HT1080 (cell line): ENCODE data around the gene CST4. TPM values are rescaled to one million over a fixed set of nuclear protein-coding genes. Genes with fewer than 3 reads are reported as not detected.
"Not testable (repeated sequence)": the region's sequence is repeated elsewhere in the genome, so short reads cannot be mapped to it uniquely, and the experiment has no call there.

Source experiments
- DNase-seq: peaks from one replicate; pipeline ENCODE4 v3.0.0-alpha.2; 2015; ENCODE audit warnings: low read depth
- total RNA-seq: library from RNA; depleted of rRNA; stranded (reverse); fragments of >200 nt; shearing (Covaris generic); gene quantifications from 2 replicates; pipeline ENCODE4 v1.2.3, GENCODE V29; 2014

CST4 gene
- total RNA-seq, 1 experiment from 2014 or later, result not detected

DNA sequence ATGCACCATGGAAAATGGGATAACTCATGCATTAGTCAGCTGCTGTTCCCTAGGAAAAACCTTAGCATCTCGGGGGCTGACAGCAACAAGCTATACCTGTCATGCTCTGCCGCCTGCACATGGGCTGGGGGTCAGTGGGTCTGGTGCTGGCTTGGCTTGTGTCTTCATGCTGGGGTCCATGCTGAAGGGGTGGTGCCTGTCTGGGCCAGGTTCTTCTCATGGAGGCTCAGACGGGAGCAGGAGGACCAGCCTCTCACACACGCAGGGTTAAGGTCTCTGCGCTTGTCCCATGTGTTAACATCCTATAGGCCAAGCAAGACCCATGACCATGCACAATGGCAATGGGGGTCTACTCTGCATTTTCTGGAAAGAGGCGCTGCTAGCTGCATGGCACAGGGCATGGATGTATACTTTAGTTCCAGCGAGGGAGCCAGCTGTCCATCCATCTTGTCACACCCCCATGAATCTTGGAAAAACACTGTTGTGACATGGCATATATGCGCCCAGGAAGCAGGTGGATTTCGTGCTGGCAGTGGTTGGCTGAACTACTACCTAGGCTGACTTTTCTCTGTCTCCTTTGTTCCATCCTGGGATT lies 26.5 kb downstream of the CST4 start:
- DNase-seq, result no peak

DNA sequence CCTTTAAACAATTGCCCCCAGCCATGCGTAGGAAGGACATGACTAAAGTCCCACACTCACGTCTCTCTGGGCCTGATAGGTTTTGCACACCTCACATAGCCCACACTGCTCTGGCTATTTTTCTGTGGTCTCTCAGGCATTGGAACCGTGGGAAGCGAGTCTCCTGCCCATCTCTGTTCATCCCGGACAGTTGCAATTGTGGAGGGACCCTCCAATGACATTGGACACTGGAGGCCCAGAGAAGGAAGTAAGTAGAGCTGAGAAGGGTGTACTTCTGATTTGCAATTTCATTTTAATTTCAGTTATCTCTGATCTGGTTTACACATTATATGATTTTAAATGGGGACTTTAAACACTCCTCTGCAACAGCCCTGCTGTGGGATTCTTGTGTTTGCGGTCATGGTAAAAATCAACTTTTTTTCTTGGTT lies 27.8 kb downstream of the CST4 start:
- no peak for DNase-seq

DNA sequence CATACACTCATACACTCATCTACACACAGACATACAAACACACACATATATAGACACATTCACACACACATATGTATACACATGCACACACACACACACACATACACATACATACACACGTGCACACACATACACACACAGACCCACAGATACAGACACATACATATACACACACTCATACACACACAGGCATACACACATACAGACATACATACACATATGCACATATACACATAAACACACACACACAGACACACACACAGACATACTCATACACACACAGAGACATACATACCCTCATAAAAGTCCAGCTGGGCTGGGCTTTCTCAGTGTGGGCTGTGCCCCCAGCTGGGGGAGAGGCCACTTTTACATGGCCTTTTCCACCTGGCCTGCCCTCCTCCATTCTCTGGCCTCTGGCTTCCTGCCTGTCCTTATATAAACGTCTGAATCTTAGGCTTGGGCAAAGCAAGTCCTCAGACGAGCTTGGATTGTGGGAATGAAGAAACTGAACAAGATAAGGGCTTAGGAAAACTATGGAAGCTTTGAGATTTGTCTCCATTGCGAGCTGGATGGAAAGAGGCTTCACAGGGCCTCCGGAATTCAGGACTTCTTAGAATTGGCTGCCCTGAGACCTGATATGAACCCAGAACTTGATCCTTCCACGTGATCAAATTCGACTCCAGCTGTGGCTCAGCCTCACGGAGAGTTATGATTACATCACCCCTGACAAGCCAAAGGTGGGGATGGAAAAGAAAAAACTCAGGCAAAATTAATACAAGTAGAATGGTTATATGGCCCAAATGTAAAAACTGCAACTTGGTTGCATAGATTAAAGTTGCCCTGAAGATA lies 28.6 kb downstream of the CST4 start:
- DNase-seq, result no peak

DNA sequence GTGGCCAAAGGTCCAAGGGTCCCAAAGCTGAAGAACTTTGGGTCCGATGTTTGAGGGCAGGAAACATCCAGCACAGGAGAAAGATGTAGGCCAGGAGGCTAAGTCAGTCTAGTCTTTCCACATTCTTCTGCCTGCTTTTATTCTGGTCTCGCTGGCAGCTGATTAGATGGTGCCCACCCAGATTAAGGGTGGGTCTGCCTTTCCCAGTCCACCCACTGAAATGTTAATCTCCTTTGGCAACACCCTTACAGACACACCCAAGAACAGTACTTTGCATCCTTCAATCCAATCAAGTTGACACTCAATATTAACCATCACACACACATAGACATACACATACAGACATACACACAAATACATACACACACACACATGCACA lies 29.2 kb downstream of the CST4 start:
- DNase-seq, result not testable (repeated sequence)

DNA sequence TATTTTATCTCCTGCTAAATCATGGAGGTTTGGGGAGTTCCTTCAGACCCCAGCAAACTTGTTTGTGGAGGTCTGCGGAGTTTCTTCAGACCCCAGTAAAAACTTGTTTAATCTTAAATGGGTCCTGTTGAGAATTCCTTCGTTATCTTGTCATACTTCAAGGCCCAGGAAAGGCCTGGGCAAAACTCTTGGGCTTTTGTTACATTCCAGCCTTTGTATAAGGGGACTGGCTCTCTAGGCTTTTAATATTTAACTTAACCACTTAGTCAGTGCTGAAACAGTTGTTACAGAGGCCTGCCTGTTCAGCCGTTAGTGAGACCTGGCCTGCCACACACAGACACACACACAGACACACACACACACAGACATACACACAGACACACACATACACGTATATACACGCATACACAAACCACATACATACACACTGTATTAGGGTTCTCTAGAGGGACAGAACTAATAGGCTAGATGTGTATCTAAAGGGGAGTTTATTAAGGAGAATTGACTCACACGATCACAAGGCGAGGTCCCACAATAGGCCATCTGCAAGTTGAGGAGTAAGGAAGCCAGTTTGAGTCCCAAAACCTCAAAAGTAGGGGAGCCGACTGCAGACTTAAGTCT lies 29.7 kb downstream of the CST4 start:
- DNase-seq, result no peak

DNA sequence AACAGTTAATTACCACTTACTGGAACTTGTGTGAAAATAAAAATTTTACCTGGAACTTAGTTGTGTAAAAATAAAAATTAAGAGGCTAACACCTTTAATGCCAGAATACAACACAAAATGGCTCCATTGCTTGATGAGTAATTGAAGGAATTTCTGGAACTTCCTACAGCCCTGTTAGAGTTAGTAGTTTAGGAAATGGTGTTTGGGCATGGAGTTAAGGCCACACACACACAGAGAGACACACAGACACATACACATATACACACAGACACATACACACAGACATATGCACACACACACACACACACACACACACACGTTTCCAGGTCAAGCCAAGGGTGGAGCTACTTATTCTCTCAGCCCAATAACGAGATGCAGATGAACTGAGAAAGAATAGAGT lies 30.5 kb downstream of the CST4 start:
- DNase-seq, result no peak

DNA sequence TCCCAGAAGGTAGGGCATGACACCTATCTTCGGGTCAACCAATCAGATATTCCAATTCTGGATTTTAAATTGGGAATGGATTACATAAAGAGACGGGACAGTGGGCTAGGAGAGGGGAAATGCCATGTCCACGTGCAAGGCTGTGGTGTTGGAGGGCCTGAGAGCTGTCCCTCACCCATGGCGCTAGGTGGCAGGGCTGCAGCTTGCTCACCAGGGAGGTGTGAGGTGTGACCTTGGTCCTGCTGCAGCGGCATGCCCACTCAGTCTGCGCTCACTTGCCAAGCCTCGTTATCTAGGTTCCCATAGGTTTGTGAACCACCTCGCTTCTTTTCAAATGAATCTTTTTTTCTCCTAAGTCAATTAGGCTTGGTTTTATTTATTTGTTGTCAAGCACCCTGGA lies 31.6 kb downstream of the CST4 start:
- DNase-seq, result no peak

DNA sequence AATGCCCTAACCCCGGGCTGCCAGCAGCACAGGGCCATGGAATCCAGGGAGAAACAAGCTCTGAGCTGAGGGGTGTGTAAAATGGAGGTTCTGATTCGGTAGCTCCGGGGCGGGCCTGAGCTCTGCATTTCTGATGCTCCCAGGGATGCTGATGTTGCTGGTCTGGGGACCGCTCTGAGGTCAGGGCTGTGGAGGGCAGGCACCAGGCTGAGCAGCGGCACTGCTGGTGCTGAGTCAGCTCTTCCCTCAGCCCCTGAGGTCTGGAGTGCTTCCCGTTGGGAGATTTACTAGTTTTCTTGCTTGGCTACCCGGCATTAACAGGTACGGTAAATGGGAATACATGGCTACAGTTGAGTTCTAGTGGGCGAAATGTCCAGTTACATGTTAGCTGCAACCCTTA lies 32.5 kb downstream of the CST4 start:
- no peak for DNase-seq

DNA sequence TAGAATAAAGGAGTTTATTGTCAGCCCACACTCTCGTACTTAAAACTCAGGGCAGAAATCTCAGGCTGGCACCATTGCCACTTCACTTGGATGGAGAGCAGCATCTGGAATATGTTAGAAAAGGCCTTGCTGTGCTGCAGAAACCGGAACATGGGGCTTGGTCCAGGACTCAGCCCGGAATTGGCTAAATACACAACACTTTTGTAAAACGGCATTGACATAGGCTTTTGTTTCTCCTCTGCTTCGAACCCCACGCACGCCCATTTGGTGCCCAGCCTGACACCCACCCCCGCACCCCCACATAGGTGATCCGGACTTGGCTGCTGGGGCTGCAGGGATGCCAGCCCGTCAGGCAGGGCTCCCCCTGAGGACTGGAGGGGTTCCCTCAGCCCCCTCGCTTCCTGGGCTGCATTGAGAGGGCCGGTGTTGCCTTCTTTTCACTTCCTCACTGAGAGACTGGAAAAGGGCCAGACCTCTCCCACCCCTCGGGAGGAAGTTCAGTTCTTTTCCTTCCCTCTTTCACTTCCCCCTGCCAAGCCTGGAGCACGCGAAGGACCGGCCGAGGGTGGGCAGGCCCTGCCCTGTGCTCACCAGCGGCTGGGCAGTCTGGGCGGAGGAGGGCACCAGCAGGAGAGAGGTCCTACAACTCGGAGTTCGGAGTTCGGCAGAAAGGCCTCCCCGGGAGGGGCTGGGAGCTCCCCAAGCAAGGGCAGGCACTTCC lies 33.2 kb downstream of the CST4 start:
- DNase-seq, result no peak

DNA sequence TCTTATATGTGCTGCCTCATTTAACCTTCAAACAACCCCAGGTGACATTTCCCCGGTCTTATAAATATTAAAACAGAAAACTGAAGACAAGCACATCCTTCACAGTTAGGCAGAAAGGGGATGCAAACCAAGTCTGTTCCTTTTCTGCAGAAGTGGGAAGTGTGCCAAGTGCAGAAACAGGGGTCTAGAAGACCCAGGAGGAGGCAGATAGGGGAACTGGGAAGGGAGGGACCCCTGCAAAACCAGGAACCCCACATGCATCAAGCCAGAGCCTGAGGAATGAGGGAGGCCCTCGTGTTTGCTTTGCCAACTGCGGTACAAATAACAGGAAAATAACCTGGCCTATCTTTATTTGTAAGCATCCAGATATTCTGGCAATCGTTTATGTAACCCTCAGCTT lies 34.1 kb downstream of the CST4 start:
- no peak for DNase-seq

DNA sequence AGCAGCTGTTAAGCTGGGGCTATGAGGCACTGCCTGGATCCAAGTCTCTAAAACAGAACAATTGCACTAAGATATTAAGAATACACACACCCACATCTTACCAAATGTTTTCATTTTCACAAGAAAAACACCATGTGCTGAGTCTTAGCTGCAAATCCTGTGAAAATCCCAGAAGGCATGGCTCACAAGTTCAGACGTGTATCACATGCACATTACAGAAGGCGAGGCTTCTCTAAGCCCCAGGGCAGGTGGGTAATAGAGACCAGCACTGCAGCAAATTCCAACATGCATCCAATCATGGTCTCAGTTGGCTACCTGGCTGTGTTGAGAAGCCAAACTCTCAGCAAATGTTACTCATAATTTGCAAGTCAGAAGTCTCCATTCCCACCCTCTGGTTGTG lies 34.8 kb downstream of the CST4 start:
- no peak for DNase-seq

DNA sequence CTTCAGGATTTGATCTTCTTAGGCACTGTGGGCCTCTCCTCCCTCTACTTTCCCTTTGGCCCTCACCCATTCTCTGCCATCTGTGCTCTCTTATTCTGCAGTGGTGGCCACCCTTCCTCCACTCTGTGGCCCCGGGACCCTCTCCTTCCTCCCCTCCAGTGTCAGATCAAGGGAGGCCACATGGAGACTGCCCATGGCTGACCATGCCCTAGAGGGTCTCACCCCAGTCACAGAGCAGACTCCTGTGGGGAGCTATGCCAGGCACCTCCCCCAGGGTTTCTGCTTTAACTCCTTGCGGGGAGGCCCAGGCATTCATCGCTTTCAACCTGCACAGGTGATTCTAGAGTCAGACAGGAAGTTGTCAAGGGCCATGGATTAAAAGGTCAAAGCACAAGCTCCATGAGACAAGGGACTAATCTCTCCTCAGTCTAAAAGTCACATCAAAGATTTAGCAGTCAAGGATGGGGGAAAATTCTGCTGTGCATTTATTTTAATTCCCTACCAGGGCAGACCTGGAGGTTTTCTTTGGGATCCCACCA lies 35.4 kb downstream of the CST4 start:
- DNase-seq, result no peak

DNA sequence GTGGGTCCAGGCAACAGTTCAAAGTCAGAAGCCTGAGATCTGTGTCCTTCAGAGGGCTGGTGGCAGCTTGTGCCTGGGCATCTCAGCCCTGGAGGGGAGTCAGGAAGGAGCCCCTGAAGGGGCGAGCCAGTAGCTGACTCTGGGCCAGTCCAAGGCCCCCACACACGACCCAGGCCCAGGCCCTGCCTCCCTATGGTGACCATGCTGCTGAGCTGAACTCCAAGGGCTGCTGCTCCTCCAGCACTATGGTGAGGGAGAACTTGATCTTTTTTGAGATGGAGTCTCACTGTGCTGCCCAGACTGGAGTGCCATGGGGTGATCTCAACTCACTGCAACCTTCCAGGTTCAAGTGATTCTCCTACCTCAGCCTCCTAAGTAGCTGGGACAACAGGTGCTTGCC lies 35.9 kb downstream of the CST4 start:
- no peak for DNase-seq

DNA sequence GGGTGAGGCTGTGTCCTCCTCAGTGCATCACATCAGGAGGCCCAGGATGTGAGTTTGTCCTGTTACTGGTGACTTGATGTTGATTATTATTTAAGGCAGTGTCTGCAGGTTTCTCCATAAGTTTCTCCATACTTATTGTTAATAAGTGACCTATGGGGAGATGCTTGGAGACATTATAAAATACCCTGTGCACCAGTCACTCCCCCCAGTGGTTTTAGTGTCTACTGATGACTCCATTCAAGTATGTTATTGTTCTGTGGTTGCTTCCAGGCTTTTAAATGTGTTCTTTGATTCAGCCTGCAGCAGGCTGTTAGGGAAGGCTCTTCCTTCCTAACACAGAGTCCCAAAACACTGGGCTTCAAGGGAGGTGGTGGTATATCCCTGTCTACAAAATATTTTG lies 36.5 kb downstream of the CST4 start:
- DNase-seq, result peak; percentile 37

DNA sequence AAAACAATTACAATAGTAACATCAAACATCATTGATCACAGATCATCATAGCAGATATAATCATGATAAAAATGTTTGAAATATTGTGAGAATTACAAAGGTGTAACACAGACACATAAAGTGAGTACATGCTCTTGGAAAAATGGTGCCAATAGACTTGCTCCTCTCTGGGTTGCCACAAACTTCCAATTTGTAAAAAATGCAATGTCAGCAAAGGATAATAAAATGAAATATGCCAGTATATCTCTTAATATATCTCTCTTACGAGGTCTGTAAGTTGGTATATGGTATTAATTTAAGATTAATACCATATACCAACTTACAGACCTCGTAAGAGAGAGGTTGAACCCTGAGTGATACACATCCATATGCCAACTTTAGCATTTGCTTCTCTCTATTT lies 37.7 kb downstream of the CST4 start:
- DNase-seq, result no peak

DNA sequence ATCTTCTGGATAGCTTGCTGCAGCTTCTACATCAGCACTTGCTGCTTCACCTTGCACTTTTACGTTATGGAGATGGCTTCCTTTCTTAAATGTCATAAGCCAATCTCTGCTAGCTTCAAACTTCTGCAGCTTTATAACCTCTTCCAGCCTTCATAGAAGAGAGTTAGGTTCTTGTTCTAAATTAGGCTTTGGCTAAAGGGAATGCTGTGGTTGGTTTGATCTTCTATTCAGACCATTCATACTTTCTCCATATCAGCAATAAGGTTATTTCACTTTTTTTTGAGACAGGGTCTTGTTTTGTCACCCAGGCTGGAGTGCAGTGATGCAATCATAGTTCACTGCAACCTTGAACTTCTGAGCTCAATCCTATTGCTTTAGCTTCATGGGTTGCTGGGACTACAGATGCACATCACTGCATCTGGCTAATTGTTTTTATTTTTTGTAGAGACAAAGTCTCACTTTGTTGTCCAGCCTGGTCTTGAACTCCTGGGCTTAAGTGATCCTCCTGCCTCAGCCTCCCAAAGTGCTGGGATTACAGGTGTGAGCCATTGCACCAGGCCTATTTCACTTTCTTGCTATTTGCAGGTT lies 38.9 kb downstream of the CST4 start:
- DNase-seq, result no peak

DNA sequence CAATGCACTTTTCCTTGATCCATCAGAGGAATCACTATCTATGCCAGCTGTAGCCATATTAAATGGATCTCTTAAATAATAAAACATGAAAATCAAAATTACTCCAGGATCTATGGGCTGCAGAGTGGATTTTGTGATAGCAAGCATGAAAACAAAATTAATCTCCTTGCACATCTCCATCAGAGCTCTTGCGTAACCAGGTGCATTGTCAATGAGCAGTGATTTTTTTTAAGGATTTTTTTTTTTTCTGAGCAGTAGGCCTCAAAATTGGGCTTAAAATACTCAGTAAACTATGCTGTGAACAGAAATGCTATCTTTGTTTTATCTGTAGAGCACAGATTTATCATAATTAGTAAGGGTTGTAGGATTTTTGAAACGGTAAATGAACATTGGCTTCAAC lies 39.6 kb downstream of the CST4 start:
- DNase-seq, result no peak

DNA sequence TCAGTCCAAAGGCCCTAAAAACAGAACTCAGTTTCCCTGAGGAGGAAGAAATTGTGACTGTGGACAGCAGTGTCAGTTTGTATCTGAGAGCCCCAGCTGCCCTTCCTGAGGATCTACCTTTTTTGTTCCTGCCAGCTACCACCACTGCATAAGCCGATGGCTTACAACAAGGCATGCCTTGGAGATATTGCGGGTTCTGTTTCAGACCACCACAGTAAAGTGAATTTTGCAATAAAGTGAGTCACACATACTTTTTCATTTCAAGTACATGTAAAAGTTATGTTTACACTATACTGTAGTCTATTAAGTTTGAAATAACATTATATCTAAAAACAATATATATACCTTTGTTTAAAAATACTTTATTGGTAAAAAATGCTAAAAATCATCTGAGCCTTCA lies 41.5 kb downstream of the CST4 start:
- no peak for DNase-seq

DNA sequence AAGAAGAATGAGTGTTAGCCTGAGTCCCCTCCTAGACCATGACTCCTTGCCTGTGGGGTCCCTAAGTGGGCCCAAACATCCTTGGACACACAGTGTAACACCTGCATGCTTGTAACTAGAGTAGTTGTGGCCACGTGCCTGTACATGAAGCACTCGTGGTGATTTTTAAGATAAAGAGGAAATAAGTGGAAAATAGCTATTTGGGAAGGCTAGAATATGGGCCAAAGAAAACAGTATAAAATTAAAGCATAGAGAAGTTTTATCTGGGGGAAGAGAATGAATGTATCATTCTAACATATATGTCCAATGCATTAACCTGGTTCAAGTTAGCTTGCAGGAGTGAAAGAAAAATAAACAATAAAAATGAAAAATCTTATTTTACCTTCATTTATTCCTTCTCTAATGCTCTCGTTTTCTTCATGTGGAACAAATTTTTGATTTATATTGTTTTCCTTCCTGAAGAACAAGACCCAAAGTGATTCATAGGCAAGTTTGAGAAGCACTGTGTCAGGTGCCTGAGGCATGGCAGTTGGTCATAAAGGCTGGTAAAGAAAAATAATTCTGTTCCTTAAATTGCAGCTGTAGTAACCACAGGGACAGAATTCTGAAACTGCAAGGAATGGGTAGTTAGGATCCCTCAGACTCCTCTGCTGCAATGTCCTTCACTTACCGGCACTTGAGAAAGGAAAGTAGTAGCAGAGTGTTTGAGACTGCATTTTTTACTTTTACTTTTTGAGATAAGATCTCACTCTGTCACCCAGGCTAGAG lies 42.5 kb downstream of the CST4 start:
- no peak for DNase-seq

DNA sequence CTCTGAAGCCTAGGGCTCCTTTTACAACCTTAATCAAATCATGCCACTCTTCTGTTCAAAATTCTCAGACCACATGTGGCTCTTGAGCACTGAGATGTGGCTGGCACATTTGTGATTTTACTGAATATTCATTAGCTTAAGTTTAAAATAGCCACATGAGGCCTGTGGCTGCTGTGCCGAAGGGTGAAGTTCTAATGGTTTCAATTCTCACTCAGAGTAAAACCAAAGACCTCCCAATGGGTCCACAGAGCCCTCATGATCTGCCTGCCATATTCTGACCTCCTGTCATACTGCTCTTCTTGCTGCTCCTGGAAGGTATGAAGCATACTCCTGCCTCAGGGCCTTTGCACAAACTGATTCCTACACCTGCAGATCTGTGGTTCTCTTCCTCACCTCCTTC lies 43.3 kb downstream of the CST4 start:
- no peak for DNase-seq

DNA sequence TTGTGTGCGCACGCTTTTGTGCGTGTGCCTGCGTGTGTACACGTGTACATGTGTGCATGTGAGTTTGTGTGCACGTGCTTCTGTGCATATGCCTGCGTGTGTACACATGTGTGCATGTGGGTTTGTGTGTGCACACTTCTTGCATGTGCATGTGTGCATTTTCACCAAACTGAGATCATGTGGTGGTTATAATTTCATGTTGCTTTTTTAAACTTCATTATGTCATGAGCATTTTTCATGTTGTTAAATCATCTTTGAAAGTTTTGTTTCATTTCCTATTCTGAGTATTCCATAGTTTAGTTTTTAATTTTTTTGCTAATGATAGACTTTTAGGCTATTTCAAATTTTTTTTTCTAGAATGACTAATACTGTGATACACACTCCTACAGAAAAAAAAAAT lies 44.7 kb downstream of the CST4 start:
- DNase-seq, result no peak
